ENCODE results near the gene ASTL. TPM values are rescaled to one million over a fixed set of nuclear protein-coding genes. Genes with fewer than 3 reads are reported as not detected.

The ASTL gene
- total and polyA plus RNA-seq, 2 of the 13 experiments (the other 11 are each of a cell fraction or from before 2014, with no cell fraction given) = not detected

GRCh38 chr2:96105994-96106715 is 32.1 kb downstream of the ASTL start (continued):
- TF ChIP-seq PBX3 (CRISPR knock-in tag; IDR thresholded peaks at IDR 0.05; ENCODE audit: borderline replicate concordance) (no peak), CEBPZ (IDR thresholded peaks at IDR 0.05; ENCODE audit: low read length) (no peak), ZNF564 (CRISPR knock-in tag; IDR thresholded peaks at IDR 0.05) (no peak), PRDM4 (CRISPR knock-in tag; IDR thresholded peaks at IDR 0.05; ENCODE audit: borderline replicate concordance) (no peak)
